ENCODE measurements around the gene PSD4.

Gene PSD4

GRCh38 chr2:113209011-113209645, 35.4 kb downstream of the PSD4 start:
- Histone ChIP-seq H3K4me2 (ENCODE audit: low read depth, low read length) (no peak overlapping the region), H3F3A (ENCODE audit: insufficient read depth, low read length) (no peaks in the 10 kb centered on the region), H4K20me1 (ENCODE audit: insufficient read depth, low read length) (no peaks in the 10 kb centered on the region), H3K36me3 (replicated peaks; ENCODE audit: insufficient read depth, low read length) (no peaks in the 10 kb centered on the region), H3K27me3 (replicated peaks; ENCODE audit: insufficient read depth, low read length) (no peaks in the 10 kb centered on the region), H3K4me1 (ENCODE audit: low read length) (no peaks in the 10 kb centered on the region), H3K79me2 (ENCODE audit: low read length) (no peaks in the 10 kb centered on the region), H3K27ac (ENCODE audit: low read length) (no peak overlapping the region), H3K4me3 (ENCODE audit: low read length) (no peak overlapping the region), H3K9me3 (replicated peaks; ENCODE audit: insufficient read depth, low read length) (no peaks in the 10 kb centered on the region), H3K9ac (ENCODE audit: low read length) (no peak overlapping the region), H3K9me2 (replicated peaks; ENCODE audit: insufficient read depth, low read length) (no peaks in the 10 kb centered on the region), H2AFZ (ENCODE audit: low read length) (no peak overlapping the region)
- no peak for TF ChIP-seq CTCF (IDR thresholded peaks at IDR 0.05; ENCODE audit: low read length)
- TF ChIP-seq EZH2phosphoT487 (IDR thresholded peaks at IDR 0.05; ENCODE audit: low read length): no peak
- DNase-seq: no peak

- no peak overlapping the region for H3K27ac ChIP-seq (ENCODE audit: low read length)
- H3K79me2 ChIP-seq (ENCODE audit: low read length): no peaks in the 10 kb centered on the region
- no peaks in the 10 kb centered on the region for H3K27me3 ChIP-seq (replicated peaks; ENCODE audit: insufficient read depth, low read length)
- no peaks in the 10 kb centered on the region for H3K9me2 ChIP-seq (replicated peaks; ENCODE audit: insufficient read depth, low read length)
- H3K9ac ChIP-seq (ENCODE audit: low read length): no peak overlapping the region
- H3K4me3 ChIP-seq (ENCODE audit: low read length): no peak overlapping the region
- no peaks in the 10 kb centered on the region for H3K36me3 ChIP-seq (replicated peaks; ENCODE audit: insufficient read depth, low read length)
- no peak overlapping the region for H2AFZ ChIP-seq (ENCODE audit: low read length)
- H4K20me1 ChIP-seq (ENCODE audit: insufficient read depth, low read length): no peaks in the 10 kb centered on the region
- TF ChIP-seq EZH2phosphoT487 (IDR thresholded peaks at IDR 0.05; ENCODE audit: low read length) (no peak), EZH2 (optimal IDR thresholded peaks at IDR 0.05; ENCODE audit: low read depth, low read length) (no peak), CTCF (IDR thresholded peaks at IDR 0.05; ENCODE audit: low read length) (no peak)
- DNase-seq: no peak
- H3F3A ChIP-seq (ENCODE audit: insufficient read depth, low read length): no peaks in the 10 kb centered on the region
- H3K4me1 ChIP-seq (ENCODE audit: low read length): no peaks in the 10 kb centered on the region
- no peak overlapping the region for H3K4me2 ChIP-seq (ENCODE audit: low read depth, low read length)
- no peaks in the 10 kb centered on the region for H3K9me3 ChIP-seq (replicated peaks; ENCODE audit: insufficient read depth, low read length)
Measured at GRCh38 chr2:113209646-113210171, 35.9 kb downstream of the PSD4 start.

- H3K27ac ChIP-seq (ENCODE audit: low read length): no peak overlapping the region
- no peaks in the 10 kb centered on the region for H3K36me3 ChIP-seq (replicated peaks; ENCODE audit: insufficient read depth, low read length)
- no peak overlapping the region for H3K9ac ChIP-seq (ENCODE audit: low read length)
- no peaks in the 10 kb centered on the region for H3K79me2 ChIP-seq (ENCODE audit: low read length)
- no peaks in the 10 kb centered on the region for H4K20me1 ChIP-seq (ENCODE audit: insufficient read depth, low read length)
- no peak overlapping the region for H2AFZ ChIP-seq (ENCODE audit: low read length)
- H3K9me3 ChIP-seq (replicated peaks; ENCODE audit: insufficient read depth, low read length): no peaks in the 10 kb centered on the region
- no peaks in the 10 kb centered on the region for H3K27me3 ChIP-seq (replicated peaks; ENCODE audit: insufficient read depth, low read length)
- no peak for TF ChIP-seq EZH2phosphoT487 (IDR thresholded peaks at IDR 0.05; ENCODE audit: low read length)
- no peak for TF ChIP-seq CTCF (IDR thresholded peaks at IDR 0.05; ENCODE audit: low read length)
- no peak for TF ChIP-seq EZH2 (optimal IDR thresholded peaks at IDR 0.05; ENCODE audit: low read depth, low read length)
- no peaks in the 10 kb centered on the region for H3K9me2 ChIP-seq (replicated peaks; ENCODE audit: insufficient read depth, low read length)
- H3K4me1 ChIP-seq (ENCODE audit: low read length): no peaks in the 10 kb centered on the region
- no peak for DNase-seq
- no peak overlapping the region for H3K4me2 ChIP-seq (ENCODE audit: low read depth, low read length)
- no peak overlapping the region for H3K4me3 ChIP-seq (ENCODE audit: low read length)
- no peaks in the 10 kb centered on the region for H3F3A ChIP-seq (ENCODE audit: insufficient read depth, low read length)
Measured at GRCh38 chr2:113211226-113212105, 37.7 kb downstream of the PSD4 start.
